Mucosa of stomach (tissue), 1 donor: ENCODE measurements around the gene PHLDA1.
"Not testable (repeated sequence)": the region's sequence is repeated elsewhere in the genome, so short reads cannot be mapped to it uniquely, and the experiment has no call there.

Experiments used
- H3K27me3 ChIP-seq: one replicate; pipeline ENCODE4 v1.7.0; 2013; ENCODE audit warnings: mild to moderate bottlenecking, low read length; ENCODE audit not compliant: control insufficient read depth, insufficient read depth
- H3K36me3 ChIP-seq: one replicate; pipeline ENCODE4 v1.7.0; 2013; ENCODE audit warnings: low read length; ENCODE audit not compliant: control insufficient read depth, insufficient read depth
- H3K4me1 ChIP-seq: one replicate; pipeline ENCODE4 v1.7.0; 2013; ENCODE audit warnings: mild to moderate bottlenecking, low read length; ENCODE audit not compliant: control insufficient read depth, insufficient read depth
- H3K4me3 ChIP-seq: one replicate; pipeline ENCODE4 v1.7.0; 2013; ENCODE audit warnings: low read length
- H3K9ac ChIP-seq: one replicate; pipeline ENCODE4 v1.7.0; 2013; ENCODE audit warnings: mild to moderate bottlenecking, low read length, moderate library complexity
- H3K9me3 ChIP-seq: one replicate; pipeline ENCODE4 v1.7.0; 2013; ENCODE audit warnings: mild to moderate bottlenecking, low read length, moderate library complexity; ENCODE audit not compliant: control insufficient read depth
- donor health status: Pancreatic carcinoma.

The PHLDA1 gene

GRCh38 chr12:76006028-76006925 is 25.3 kb downstream of the PHLDA1 start:
- H3K9ac ChIP-seq, result no peak overlapping the region
- no peaks in the 10 kb centered on the region for H3K36me3 ChIP-seq
- H3K4me1 ChIP-seq, result peaks cover 5% of the 10 kb centered on the region
- H3K4me3 ChIP-seq, result no peak overlapping the region
- no peaks in the 10 kb centered on the region for H3K9me3 ChIP-seq
- H3K27me3 ChIP-seq, result no peaks in the 10 kb centered on the region

DNA sequence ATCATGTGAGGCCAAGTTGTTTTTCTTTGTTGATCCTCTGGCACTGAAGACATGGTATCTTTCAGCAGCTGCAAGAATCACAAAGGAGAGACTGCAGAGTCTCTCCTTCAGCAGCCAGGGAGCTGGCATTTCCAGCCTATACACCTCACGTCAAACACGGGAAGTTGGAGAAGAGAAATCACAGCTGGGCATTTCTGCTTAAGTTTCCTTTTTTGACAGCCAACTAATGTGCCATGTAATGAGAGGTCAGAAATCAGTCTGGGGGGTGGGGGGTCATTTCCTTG is 28.3 kb downstream of the PHLDA1 start:
- Histone ChIP-seq H3K9ac (no peak overlapping the region), H3K4me1 (no peaks in the 10 kb centered on the region), H3K9me3 (no peaks in the 10 kb centered on the region), H3K36me3 (no peaks in the 10 kb centered on the region), H3K27me3 (no peaks in the 10 kb centered on the region), H3K4me3 (no peak overlapping the region)

- Histone ChIP-seq H3K9ac (no peak overlapping the region), H3K4me3 (no peak overlapping the region), H3K9me3 (no peaks in the 10 kb centered on the region)
These were observed 28.8 kb downstream of the PHLDA1 start for GRCh38 chr12:76002598-76003354.

DNA sequence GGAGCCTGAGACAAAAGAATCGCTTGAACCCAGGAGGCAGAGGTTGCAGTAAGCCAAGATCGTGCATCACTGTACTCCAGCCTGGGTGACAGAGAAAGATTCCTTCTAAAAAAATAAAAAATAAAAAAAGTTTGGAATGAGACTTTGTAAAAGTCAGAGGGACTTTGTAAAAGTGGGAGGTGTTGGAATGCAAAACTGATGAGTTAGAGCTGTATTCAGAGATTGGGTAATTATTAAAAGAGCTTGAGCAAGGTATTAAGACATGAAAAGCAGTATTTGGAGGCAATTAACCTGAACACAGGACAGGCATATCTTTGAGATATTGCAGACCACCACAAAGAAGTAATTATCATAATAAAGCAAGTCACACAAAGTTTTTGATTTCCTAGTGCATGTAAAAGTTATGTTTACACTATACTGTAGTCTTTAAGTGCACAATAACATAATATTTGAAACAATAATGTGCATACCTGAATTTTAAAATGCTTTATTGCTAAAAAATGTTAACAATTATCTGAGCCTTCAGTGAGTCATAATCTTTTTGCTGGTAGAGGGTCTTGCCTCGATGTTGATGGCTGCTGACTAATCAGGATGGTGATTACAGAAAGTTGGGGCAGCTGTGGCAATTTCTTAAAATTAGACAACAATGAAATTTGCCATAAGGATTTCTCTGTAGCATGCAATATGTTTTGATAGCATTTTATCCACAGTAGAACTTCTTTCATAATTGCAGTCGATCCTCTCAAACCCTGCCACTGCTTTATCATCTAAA is 33.1 kb downstream of the PHLDA1 start:
- Histone ChIP-seq H3K4me1 (no peaks in the 10 kb centered on the region), H3K36me3 (no peaks in the 10 kb centered on the region), H3K27me3 (no peaks in the 10 kb centered on the region), H3K9me3 (no peaks in the 10 kb centered on the region), H3K4me3 (no peak overlapping the region), H3K9ac (no peak overlapping the region)

More at GRCh38 chr12:76002598-76003354, 28.8 kb downstream of the PHLDA1 start:
- Histone ChIP-seq H3K36me3 (no peaks in the 10 kb centered on the region), H3K27me3 (no peaks in the 10 kb centered on the region), H3K4me1 (no peaks in the 10 kb centered on the region)

DNA sequence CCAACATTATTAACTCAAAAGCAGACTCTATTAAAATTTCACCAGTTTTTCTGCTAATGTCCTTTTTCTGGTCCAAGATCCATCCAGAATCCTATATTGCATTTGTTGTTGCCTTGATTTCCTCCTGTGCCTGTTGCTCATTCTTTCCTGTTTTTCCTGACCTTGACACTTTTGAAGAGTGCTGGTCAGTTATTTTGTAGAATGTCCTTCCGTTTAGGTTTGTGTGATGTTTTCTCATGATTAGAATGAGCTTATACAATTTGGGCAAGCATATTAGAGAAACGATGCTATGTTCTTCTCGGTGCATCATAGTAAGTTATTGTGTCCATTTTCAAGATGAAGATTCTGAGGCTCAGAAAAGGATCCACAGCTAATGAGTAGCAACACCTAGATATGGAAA is 33.9 kb downstream of the PHLDA1 start:
- no peak overlapping the region for H3K9ac ChIP-seq
- no peaks in the 10 kb centered on the region for H3K36me3 ChIP-seq
- no peak overlapping the region for H3K4me3 ChIP-seq
- no peaks in the 10 kb centered on the region for H3K4me1 ChIP-seq
- no peaks in the 10 kb centered on the region for H3K27me3 ChIP-seq
- H3K9me3 ChIP-seq, result no peaks in the 10 kb centered on the region

DNA sequence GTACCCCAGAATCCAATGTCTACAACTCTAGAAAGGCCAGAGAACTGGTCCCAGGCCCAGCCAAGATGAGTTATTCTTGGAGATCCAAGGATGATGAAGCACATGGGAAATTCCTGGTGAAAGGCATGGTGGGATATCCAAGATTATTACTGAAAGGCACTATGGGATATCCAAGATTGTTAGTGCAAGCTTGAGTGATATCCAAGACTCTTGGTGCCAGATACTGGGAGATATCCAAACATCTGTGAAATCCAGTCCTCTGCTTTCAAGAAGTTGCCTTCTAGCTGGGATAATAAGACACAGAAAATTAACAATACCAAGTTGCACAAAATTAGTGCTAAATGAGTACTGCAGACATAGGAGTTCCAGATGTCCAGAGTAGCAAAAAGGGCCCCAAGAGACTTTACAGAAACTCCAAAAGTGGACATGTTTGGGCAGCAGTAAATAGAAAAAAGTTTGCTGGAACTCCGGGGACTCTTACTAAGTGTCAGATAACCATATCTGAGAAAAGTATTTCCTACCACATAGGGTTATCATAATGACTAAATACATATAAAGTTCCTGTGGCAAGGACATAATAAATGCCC is 34.6 kb downstream of the PHLDA1 start:
- Histone ChIP-seq H3K36me3 (no peaks in the 10 kb centered on the region), H3K9ac (no peak overlapping the region), H3K4me3 (no peak overlapping the region), H3K27me3 (no peaks in the 10 kb centered on the region), H3K9me3 (no peaks in the 10 kb centered on the region), H3K4me1 (no peaks in the 10 kb centered on the region)

- Histone ChIP-seq H3K4me3 (no peak overlapping the region), H3K36me3 (no peaks in the 10 kb centered on the region), H3K4me1 (no peaks in the 10 kb centered on the region), H3K27me3 (no peaks in the 10 kb centered on the region), H3K9me3 (no peaks in the 10 kb centered on the region), H3K9ac (no peak overlapping the region)
These were observed 35.9 kb downstream of the PHLDA1 start for GRCh38 chr12:75995691-75996090.

- Histone ChIP-seq H3K4me1 (no peaks in the 10 kb centered on the region), H3K9me3 (no peaks in the 10 kb centered on the region), H3K27me3 (no peaks in the 10 kb centered on the region), H3K4me3 (no peak overlapping the region), H3K36me3 (no peaks in the 10 kb centered on the region), H3K9ac (no peak overlapping the region)
These were observed 37.4 kb downstream of the PHLDA1 start for GRCh38 chr12:75994069-75994740.

GRCh38 chr12:75991753-75992152 is 39.8 kb downstream of the PHLDA1 start:
- H3K4me3 ChIP-seq, result no peak overlapping the region
- no peak overlapping the region for H3K9ac ChIP-seq
- no peaks in the 10 kb centered on the region for H3K9me3 ChIP-seq
- peaks cover under 1% of the 10 kb centered on the region for H3K4me1 ChIP-seq
- H3K36me3 ChIP-seq, result no peaks in the 10 kb centered on the region
- no peaks in the 10 kb centered on the region for H3K27me3 ChIP-seq

DNA sequence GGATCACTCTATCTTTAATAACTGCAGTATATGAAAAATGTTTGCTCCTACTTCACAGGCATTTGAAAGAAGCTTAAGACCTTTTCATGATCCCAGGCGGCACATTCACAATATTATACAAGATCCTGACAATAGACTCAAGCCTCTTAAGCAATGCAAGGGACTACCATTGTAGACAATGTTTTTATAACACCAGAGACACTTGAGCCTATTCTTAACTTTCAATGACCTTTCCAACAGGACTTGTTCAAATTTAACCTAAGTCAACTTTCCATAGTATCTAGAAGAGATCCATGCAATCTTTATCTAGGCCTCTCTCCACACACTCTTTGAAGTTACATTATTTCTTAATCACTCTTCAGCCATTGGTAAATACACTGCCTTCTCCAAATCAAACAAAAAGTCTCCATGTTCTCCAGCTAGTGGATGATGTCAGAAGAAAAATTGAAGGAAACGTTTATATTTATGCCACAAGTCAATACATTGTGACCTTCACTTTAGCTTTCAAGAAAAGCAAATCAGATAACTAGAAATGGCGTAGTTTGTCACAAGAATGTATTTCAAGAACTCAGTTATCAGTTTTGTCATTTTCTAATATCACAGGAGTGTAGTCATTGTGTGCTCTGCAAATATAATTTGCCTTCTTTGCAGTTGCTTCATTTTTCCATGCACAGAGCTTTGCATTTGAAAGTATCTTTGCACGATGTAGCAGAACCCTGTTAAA is 41.2 kb downstream of the PHLDA1 start:
- H3K4me1 ChIP-seq, result peaks cover 15% of the 10 kb centered on the region

DNA sequence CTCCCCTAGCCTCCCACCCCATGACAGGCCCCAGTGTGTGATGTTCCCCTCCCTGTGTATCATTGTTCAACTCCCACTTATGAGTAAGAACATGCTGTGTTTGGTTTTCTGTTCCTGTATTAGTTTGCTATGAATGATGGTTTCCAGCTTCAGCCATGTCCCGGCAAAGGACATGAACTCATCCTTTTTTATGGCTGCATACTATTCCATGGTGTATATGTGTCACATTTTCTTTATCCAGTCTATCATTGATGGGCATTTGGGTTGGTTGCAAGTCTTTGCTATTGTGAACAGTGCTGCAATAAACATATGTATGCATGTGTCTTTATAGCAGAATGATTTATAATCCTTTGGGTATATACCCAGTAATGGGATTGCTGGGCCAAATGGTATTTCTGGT is 43.9 kb downstream of the PHLDA1 start:
- not testable (repeated sequence) for H3K36me3 ChIP-seq, H3K9ac ChIP-seq, H3K9me3 ChIP-seq, H3K4me3 ChIP-seq, H3K27me3 ChIP-seq
- H3K4me1 ChIP-seq, result peaks cover 39% of the 10 kb centered on the region

More for the DNA sequence above, 41.2 kb downstream of the PHLDA1 start:
- no peaks in the 10 kb centered on the region for H3K9me3 ChIP-seq
- no peak overlapping the region for H3K4me3 ChIP-seq
- H3K9ac ChIP-seq, result no peak overlapping the region
- H3K27me3 ChIP-seq, result no peaks in the 10 kb centered on the region
- no peaks in the 10 kb centered on the region for H3K36me3 ChIP-seq
